K562 (cell line): ENCODE results near the gene OSBP2. TPM values are rescaled to one million over a fixed set of nuclear protein-coding genes. Genes with fewer than 3 reads are reported as not detected.

Source experiments
- ATAC-seq: fragments of 200-7000 bp; cut with Tn5 transposase; 3 replicates; pipeline ENCODE4 v1.9.1; 2020; ENCODE audit warnings: moderate library complexity
- BruUV-seq: library from RNA; stranded (reverse); fragments of 400-500 nt; replicated peaks from 2 replicates; lab custom pipeline; 2021; lab: Mats Ljungman, UMichigan
- CTCF ChIA-PET: fragments of 300-600 bp; formaldehyde crosslinking; extraction: SDS; loops from one replicate; lab custom pipeline; 2021; ENCODE audit warnings: low intra/inter-chr PET ratio; lab: Yijun Ruan, JAX
- POLR2A ChIA-PET: fragments of 300-600, 350-650 bp; sonication (Branson Sonifier 250); formaldehyde crosslinking; extraction: SDS; loops from one replicate; lab custom pipeline; 2021; ENCODE audit warnings: antibody characterized with exemption, inconsistent platforms; lab: Yijun Ruan, JAX
- DNase-seq, 4 experiments: peaks; one replicate each; pipeline versions ENCODE4 v3.0.0 to v3.0.0-alpha.2; 2011 to 2018; ENCODE audit warnings: low spot score in 3 of 4, mixed read lengths in 3 of 4; ENCODE audit errors: extremely low read depth in 1 of 4
- FAIRE-seq: peaks from 2 replicates; lab custom pipeline; 2011; peaks lifted over from hg19 to GRCh38; lab: Jason Lieb, UNC
- H2AFZ ChIP-seq: 2 replicates; pipeline ENCODE4 v1.6.0; 2011; ENCODE audit warnings: low read depth, low read length, control low read depth, inconsistent platforms
- H3K27ac ChIP-seq: fragments of 200-600 bp; 3 replicates; pipeline ENCODE4 v1.8.0; 2011; ENCODE audit warnings: low read depth, mild to moderate bottlenecking, control low read depth, inconsistent platforms, low read length, moderate library complexity, mixed read lengths; ENCODE audit errors: extremely low read depth
- H3K27me3 ChIP-seq, 2 experiments: fragments of 300-600 bp in 1 of 2; 2 replicates in 1 of 2; 3 replicates in 1 of 2; pipeline versions ENCODE4 v1.6.0 to v1.8.0; 2011; ENCODE audit warnings: inconsistent platforms in 2 of 2, low read length in 2 of 2, mild to moderate bottlenecking in 1 of 2, mixed read lengths in 1 of 2, moderate library complexity in 1 of 2; ENCODE audit not compliant: control insufficient read depth in 2 of 2, insufficient read depth in 2 of 2
- H3K36me3 ChIP-seq: fragments of 300-600 bp; 3 replicates; pipeline ENCODE4 v1.8.0; 2011; ENCODE audit warnings: mild to moderate bottlenecking, low read length, inconsistent platforms; ENCODE audit not compliant: control insufficient read depth, insufficient read depth
- H3K4me1 ChIP-seq, 2 experiments: fragments of 200-600 bp in 1 of 2; replicated peaks in 1 of 2; 2 replicates in 1 of 2; 3 replicates in 1 of 2; pipeline versions ENCODE4 v1.5.1 to v1.8.0; 2011; ENCODE audit warnings: inconsistent platforms in 2 of 2, low read length in 2 of 2, mild to moderate bottlenecking in 1 of 2, mixed read lengths in 1 of 2, moderate library complexity in 1 of 2; ENCODE audit not compliant: control insufficient read depth in 2 of 2, insufficient read depth in 2 of 2
- H3K4me2 ChIP-seq: 2 replicates; pipeline ENCODE4 v1.6.1; 2011; ENCODE audit warnings: low read length, control low read depth, inconsistent platforms, mixed read lengths; ENCODE audit not compliant: insufficient read depth
- H3K4me3 ChIP-seq: fragments of 200-600 bp; sonication (generic), shearing (Covaris generic); 2 replicates; pipeline ENCODE4 v1.5.1; 2016; ENCODE audit warnings: control low read depth, inconsistent platforms
- H3K79me2 ChIP-seq: fragments of 200-600 bp; 3 replicates; pipeline ENCODE4 v1.8.0; 2011; ENCODE audit warnings: low read length, inconsistent platforms; ENCODE audit not compliant: control insufficient read depth, insufficient read depth
- H3K9ac ChIP-seq, 2 experiments: 2 replicates each; pipeline versions ENCODE4 v1.6.0 to v1.6.1; 2011; ENCODE audit warnings: low read depth in 2 of 2, low read length in 2 of 2, control low read depth in 1 of 2, inconsistent platforms in 1 of 2, mild to moderate bottlenecking in 1 of 2, mixed read lengths in 1 of 2; ENCODE audit not compliant: insufficient read depth in 1 of 2
- H3K9me1 ChIP-seq: one replicate; pipeline ENCODE4 v1.6.0; 2011; ENCODE audit warnings: inconsistent platforms, mild to moderate bottlenecking, low read length, moderate library complexity; ENCODE audit not compliant: control insufficient read depth, insufficient read depth
- H3K9me3 ChIP-seq: replicated peaks from 2 replicates; pipeline ENCODE4 v1.5.1; 2011; ENCODE audit warnings: low read depth, low read length, inconsistent platforms; ENCODE audit not compliant: control insufficient read depth, insufficient read depth
- H4K20me1 ChIP-seq: replicated peaks from 2 replicates; pipeline ENCODE4 v1.6.1; 2011; ENCODE audit warnings: low read length, inconsistent platforms, mixed read lengths; ENCODE audit not compliant: control insufficient read depth, insufficient read depth
- LEF1 ChIP-seq: fragments of 450-650 bp; IDR thresholded peaks from 2 replicates; pipeline ENCODE4 v1.6.1; 2016; ENCODE audit warnings: mild to moderate bottlenecking
- MEIS2 ChIP-seq: fragments of 450-650 bp; IDR thresholded peaks from 2 replicates; pipeline ENCODE4 v1.6.1; 2014; ENCODE audit warnings: mild to moderate bottlenecking; ENCODE audit not compliant: partially characterized antibody
- NBN ChIP-seq: fragments of 450-650 bp; IDR thresholded peaks from 2 replicates; pipeline ENCODE4 v1.6.1; 2016; ENCODE audit warnings: low read depth, mild to moderate bottlenecking
- NFYB ChIP-seq: IDR thresholded peaks from 2 replicates; pipeline ENCODE4 v1.6.1; 2011; ENCODE audit warnings: mild to moderate bottlenecking, moderate library complexity; ENCODE audit not compliant: insufficient read length; ENCODE audit errors: extremely low read depth
- RBM15 ChIP-seq: fragments of 200-400 bp; formaldehyde crosslinking; IDR thresholded peaks from 2 replicates; pipeline ENCODE4 v1.6.1; 2018; ENCODE audit warnings: mild to moderate bottlenecking, low read length, moderate library complexity; ENCODE audit not compliant: insufficient read depth
- RBM17 ChIP-seq: fragments of 200-400 bp; formaldehyde crosslinking; IDR thresholded peaks from 2 replicates; pipeline ENCODE4 v1.6.1; 2017; ENCODE audit warnings: low read depth, mild to moderate bottlenecking, low read length, borderline replicate concordance
- RCOR1 ChIP-seq, 2 experiments: IDR thresholded peaks; 2 replicates each; pipeline ENCODE4 v1.6.1; 2012; ENCODE audit warnings: low read depth in 2 of 2, low read length in 2 of 2, borderline replicate concordance in 1 of 2, improper control_type of control experiment in 1 of 2
- TAL1 ChIP-seq: fragments of 450-650 bp; IDR thresholded peaks from 2 replicates; pipeline ENCODE4 v1.6.1; 2016; ENCODE audit warnings: mild to moderate bottlenecking
- TRIM28 ChIP-seq: fragments of 450-650 bp; IDR thresholded peaks from 2 replicates; pipeline ENCODE4 v1.6.1; 2017
- WGBS: fragments of 100-300 bp; shearing (Covaris generic); methylation state at CpG from one replicate; pipeline ENCODE4 v1.1.6; 2016; ENCODE audit warnings: low coverage, mixed read lengths; ENCODE audit not compliant: insufficient coverage; ENCODE audit errors: missing lambda C conversion rate; 5-methylcytosine and 5-hydroxymethylcytosine counted together
- in situ Hi-C: fragments of 300-500 bp; cut with MboI; formaldehyde crosslinking; loops from 4 replicates; pipeline ENCODE4 v1.15.0; 2018; ENCODE audit warnings: inconsistent platforms, mixed read lengths
- intact Hi-C: fragments of 100-400 bp; cut with micrococcal nuclease; formaldehyde crosslinking; loops from 2 replicates; pipeline ENCODE4 v1.14.2; 2022
- polyA plus RNA-seq, 8 experiments: library from polyadenylated mRNA; depleted of rRNA in 4 of 8; stranded (reverse) in 5 of 8; unstranded in 3 of 8; fragments of >200 nt; fragmentation: Nextera tagmentation in 2 of 8; fragmentation: Illumina TruSeq in 1 of 8; extraction: Ambion mirVana in 2 of 8; extraction: Trizol in 1 of 8; gene quantifications; 2 replicates each; pipeline versions ENCODE4 v1.2.1 to v1.2.3, GENCODE V29; 2011 to 2014; ENCODE audit warnings: inconsistent platforms in 1 of 8, missing spikeins in 1 of 8
- total RNA-seq, 7 experiments: library from RNA; depleted of rRNA in 6 of 7; stranded (reverse); fragments of >200 nt in 6 of 7; fragmentation: Illumina TruSeq in 2 of 7; extraction: Trizol in 2 of 7; gene quantifications; 2 replicates each; pipeline versions ENCODE4 v1.2.1 to v1.2.3, GENCODE V29; 2011 to 2021; ENCODE audit warnings: low replicate concordance in 1 of 7
- TF ChIP-seq, protein P1 (sequence below): fragments of 200-800 bp; sonication (Bioruptor generic); IDR thresholded peaks from 2 replicates; pipeline ENCODE4 v1.6.1; 2017; ENCODE audit warnings: missing genetic modification characterization, missing compliant biosample characterization
- TF ChIP-seq, protein P2 (sequence below): fragments of 250-450 bp; sonication (Bioruptor Pico); IDR thresholded peaks from 2 replicates; pipeline ENCODE4 v1.5.0; 2021

OSBP2 gene
- total and polyA plus RNA-seq, 9 of the 15 experiments (the other 6 are each of a cell fraction or from before 2014, with no cell fraction given) = 0.52 to 29.5 (median 21.6) TPM

DNA sequence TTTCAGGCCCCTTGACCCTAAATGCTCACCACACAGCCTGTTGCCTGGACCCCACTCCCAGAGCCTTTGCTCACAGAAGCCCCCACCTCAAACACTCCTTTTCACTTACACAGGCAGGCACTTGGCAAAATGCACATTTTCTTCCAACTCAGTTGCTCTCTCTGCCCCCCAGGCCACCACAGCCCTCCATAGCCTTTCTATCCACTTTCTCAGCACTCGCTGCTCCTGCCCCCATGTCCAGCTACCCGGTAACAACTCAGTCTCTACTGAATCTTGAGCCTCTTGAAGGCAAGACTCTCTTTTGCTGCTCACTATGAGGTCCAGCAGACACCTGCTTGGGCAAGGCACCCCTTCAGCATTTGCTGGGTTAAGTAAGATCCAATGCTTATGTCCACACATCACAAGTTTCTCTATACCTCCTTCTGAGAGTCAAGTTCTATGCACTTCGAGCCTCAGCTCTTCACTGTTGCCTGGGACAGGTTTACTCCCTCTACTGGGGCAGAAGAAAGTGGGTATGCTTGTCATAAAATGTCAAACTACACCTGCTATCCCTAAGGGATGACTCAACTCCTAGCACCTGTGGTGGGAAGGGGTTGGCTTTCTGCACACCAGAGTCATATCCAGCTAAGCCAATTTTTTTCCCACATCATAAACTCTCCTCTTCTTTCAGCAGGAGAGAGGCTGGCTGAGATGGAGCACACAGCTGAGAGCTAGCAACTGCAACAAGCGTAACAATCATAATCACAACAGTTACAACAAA is 237.0 kb downstream of the OSBP2 start:
- H3K27me3 ChIP-seq = no peaks in the 10 kb centered on the region
- 100% methylated on average over 4 of the region's 4 CpGs for WGBS
- H3K4me3 ChIP-seq = no peak overlapping the region
- H3K4me1 ChIP-seq = no peaks in the 10 kb centered on the region
- TF ChIP-seq MEIS2 (no peak), NBN (no peak), TAL1 (no peak), NFYB (no peak), RBM15 (no peak), RBM17 (no peak), TRIM28 (no peak), LEF1 (no peak), RCOR1 (IDR thresholded peaks at IDR 0.05; ENCODE audit: borderline replicate concordance in 1 of 2, low read depth in 2 of 2, low read length in 2 of 2) (no peak)
- TF ChIP-seq, protein P1, sequence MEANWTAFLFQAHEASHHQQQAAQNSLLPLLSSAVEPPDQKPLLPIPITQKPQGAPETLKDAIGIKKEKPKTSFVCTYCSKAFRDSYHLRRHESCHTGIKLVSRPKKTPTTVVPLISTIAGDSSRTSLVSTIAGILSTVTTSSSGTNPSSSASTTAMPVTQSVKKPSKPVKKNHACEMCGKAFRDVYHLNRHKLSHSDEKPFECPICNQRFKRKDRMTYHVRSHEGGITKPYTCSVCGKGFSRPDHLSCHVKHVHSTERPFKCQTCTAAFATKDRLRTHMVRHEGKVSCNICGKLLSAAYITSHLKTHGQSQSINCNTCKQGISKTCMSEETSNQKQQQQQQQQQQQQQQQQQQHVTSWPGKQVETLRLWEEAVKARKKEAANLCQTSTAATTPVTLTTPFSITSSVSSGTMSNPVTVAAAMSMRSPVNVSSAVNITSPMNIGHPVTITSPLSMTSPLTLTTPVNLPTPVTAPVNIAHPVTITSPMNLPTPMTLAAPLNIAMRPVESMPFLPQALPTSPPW = no peak
- TF ChIP-seq, protein P2, sequence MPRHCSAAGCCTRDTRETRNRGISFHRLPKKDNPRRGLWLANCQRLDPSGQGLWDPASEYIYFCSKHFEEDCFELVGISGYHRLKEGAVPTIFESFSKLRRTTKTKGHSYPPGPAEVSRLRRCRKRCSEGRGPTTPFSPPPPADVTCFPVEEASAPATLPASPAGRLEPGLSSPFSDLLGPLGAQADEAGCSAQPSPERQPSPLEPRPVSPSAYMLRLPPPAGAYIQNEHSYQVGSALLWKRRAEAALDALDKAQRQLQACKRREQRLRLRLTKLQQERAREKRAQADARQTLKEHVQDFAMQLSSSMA (CRISPR knock-in tag) = no peak
- BruUV-seq = no TSS peak
- no peak overlapping the region for H2AFZ ChIP-seq
- CTCF ChIA-PET = no interaction called here
- H4K20me1 ChIP-seq = no peaks in the 10 kb centered on the region
- no peak overlapping the region for H3K4me2 ChIP-seq
- no peak for DNase-seq
- intact Hi-C loops (no loop called here), in situ Hi-C loops (no loop called here)
- H3K36me3 ChIP-seq = peaks cover 97% of the 10 kb centered on the region; the same call in 2 of the 3 replicates
- no peaks in the 10 kb centered on the region for H3K79me2 ChIP-seq
- no peak overlapping the region for H3K9ac ChIP-seq
- H3K9me1 ChIP-seq = no peaks in the 10 kb centered on the region
- POLR2A ChIA-PET = interaction anchor here (1.2 kb wide), 1 partner anchor 29 kb away, joined by 4 read pairs; no protein-coding TSS in a partner anchor
- no peak for FAIRE-seq
- H3K27ac ChIP-seq = no peak overlapping the region
- no peaks in the 10 kb centered on the region for H3K9me3 ChIP-seq
- ATAC-seq = no peak
